HG02970 (cell line): ENCODE measurements around the gene ANKRD30A.
"Not testable (repeated sequence)": the region's sequence is repeated elsewhere in the genome, so short reads cannot be mapped to it uniquely, and the experiment has no call there.

Source experiments
- ATAC-seq: cut with Tn5 transposase; IDR thresholded peaks from one replicate; pipeline ENCODE4 v1.9.1; 2021; ENCODE audit warnings: mild to moderate bottlenecking, moderate library complexity, moderate number of reproducible peaks; ENCODE audit not compliant: unreplicated experiment, low FRiP score

The ANKRD30A gene

GRCh38 chr10:37246637-37247036 is 121.2 kb downstream of the ANKRD30A start:
- no peak for ATAC-seq

- not testable (repeated sequence) for ATAC-seq
Measured at GRCh38 chr10:37255837-37256236, 130.4 kb downstream of the ANKRD30A start.

- ATAC-seq: no peak
Measured at GRCh38 chr10:37263304-37263703, 137.9 kb downstream of the ANKRD30A start.

- no peak for ATAC-seq
Measured at GRCh38 chr10:37268266-37268665, 142.9 kb downstream of the ANKRD30A start.

- no peak for ATAC-seq
Measured at GRCh38 chr10:37269554-37270256, 144.3 kb downstream of the ANKRD30A start.

GRCh38 chr10:37275216-37275777 is 149.9 kb downstream of the ANKRD30A start:
- ATAC-seq: no peak

- no peak for ATAC-seq
Measured at GRCh38 chr10:37285063-37285462, 159.7 kb downstream of the ANKRD30A start.

GRCh38 chr10:37289833-37290464 is 164.6 kb downstream of the ANKRD30A start:
- no peak for ATAC-seq

GRCh38 chr10:37301271-37301670 is 175.9 kb downstream of the ANKRD30A start:
- no peak for ATAC-seq

- no peak for ATAC-seq
Measured at GRCh38 chr10:37304036-37304435, 178.6 kb downstream of the ANKRD30A start.

- no peak for ATAC-seq
Measured at GRCh38 chr10:37314350-37314749, 189.0 kb downstream of the ANKRD30A start.

GRCh38 chr10:37314862-37315261 is 189.5 kb downstream of the ANKRD30A start:
- ATAC-seq: no peak

- no peak for ATAC-seq
Measured at GRCh38 chr10:37344413-37344812, 219.0 kb downstream of the ANKRD30A start.

- no peak for ATAC-seq
Measured at GRCh38 chr10:37379991-37380390, 254.6 kb downstream of the ANKRD30A start.

GRCh38 chr10:37381271-37381670 is 255.9 kb downstream of the ANKRD30A start:
- no peak for ATAC-seq

- ATAC-seq: no peak
Measured at GRCh38 chr10:37384923-37385322, 259.5 kb downstream of the ANKRD30A start.

GRCh38 chr10:37390926-37391325 is 265.5 kb downstream of the ANKRD30A start:
- no peak for ATAC-seq

- not testable (repeated sequence) for ATAC-seq
Measured at GRCh38 chr10:37400774-37401173, 275.4 kb downstream of the ANKRD30A start.

- no peak for ATAC-seq
Measured at GRCh38 chr10:37401225-37401624, 275.8 kb downstream of the ANKRD30A start.

GRCh38 chr10:37403776-37404175 is 278.4 kb downstream of the ANKRD30A start:
- ATAC-seq: no peak
